Measurements from ENCODE around the gene GPAT3.
"Not testable (repeated sequence)": the region's sequence is repeated elsewhere in the genome, so short reads cannot be mapped to it uniquely, and the experiment has no call there.

The GPAT3 gene

GRCh38 chr4:83622127-83622526 is 86.2 kb downstream of the GPAT3 start:
- H2BK15ac ChIP-seq (ENCODE audit: low read length); DNase-seq (ENCODE audit: low spot score); H3K9ac ChIP-seq (ENCODE audit: low read depth, low read length, poor library complexity); H3K23ac ChIP-seq (ENCODE audit: low read depth, low read length, poor library complexity); H2BK120ac ChIP-seq (ENCODE audit: low read depth, low read length); H3K27me3 ChIP-seq (ENCODE audit: control insufficient read depth in 3 of 3, insufficient read depth in 3 of 3, low read depth in 1 of 3, low read length in 3 of 3); H2BK5ac ChIP-seq (ENCODE audit: low read length); H3K4ac ChIP-seq (ENCODE audit: low read length); H3K4me2 ChIP-seq (ENCODE audit: insufficient read depth, low read length, poor library complexity, severe bottlenecking); H4K91ac ChIP-seq (ENCODE audit: low read depth, low read length, poor library complexity); H2AK5ac ChIP-seq (ENCODE audit: low read depth, low read length); H3K79me1 ChIP-seq (ENCODE audit: low read depth, low read length); H3K18ac ChIP-seq (ENCODE audit: low read length); H2BK12ac ChIP-seq (ENCODE audit: low read length); H3K14ac ChIP-seq (ENCODE audit: low read length); H3K36me3 ChIP-seq (replicated peaks in 1 of 2; ENCODE audit: control insufficient read depth in 2 of 2, insufficient read depth in 2 of 2, low read length in 2 of 2); H4K8ac ChIP-seq (ENCODE audit: low read depth, low read length); H3K27ac ChIP-seq (replicated peaks; ENCODE audit: low read length); H2AFZ ChIP-seq (ENCODE audit: low read length); H3K9me3 ChIP-seq (replicated peaks in 1 of 2; ENCODE audit: control insufficient read depth in 2 of 2, insufficient read depth in 1 of 2, low read depth in 1 of 2, low read length in 2 of 2); H3K4me3 ChIP-seq (ENCODE audit: low read length in 2 of 2): not testable (repeated sequence)
- H3K4me1 ChIP-seq (ENCODE audit: control insufficient read depth in 2 of 2, insufficient read depth in 1 of 2, low read depth in 1 of 2, low read length in 2 of 2), result peaks cover 4 to 10% of the 10 kb centered on the region in 2 donors
- no CpG with 5 or more reads among the region's 1 CpG for WGBS, 2 donors (ENCODE audit: extremely low coverage in 2 of 2, insufficient read length in 2 of 2, insufficient replicate concordance in 1 of 2)

GRCh38 chr4:83625821-83626220 is 89.9 kb downstream of the GPAT3 start:
- no peak overlapping the region for H2AFZ ChIP-seq (ENCODE audit: low read length)
- no CpG with 5 or more reads among the region's 1 CpG for WGBS, 2 donors (ENCODE audit: extremely low coverage in 2 of 2, insufficient read length in 2 of 2, insufficient replicate concordance in 1 of 2)
- peaks cover 0 to 10% (median 0%) of the 10 kb centered on the region in 3 experiments for H3K27me3 ChIP-seq (ENCODE audit: control insufficient read depth in 3 of 3, insufficient read depth in 3 of 3, low read depth in 1 of 3, low read length in 3 of 3)
- no peak overlapping the region for H4K91ac ChIP-seq (ENCODE audit: low read depth, low read length, poor library complexity)
- no peak overlapping the region for H3K27ac ChIP-seq (replicated peaks; ENCODE audit: low read length)
- DNase-seq (ENCODE audit: low spot score), result no peak
- no peak overlapping the region for H3K4ac ChIP-seq (ENCODE audit: low read length)
- H4K8ac ChIP-seq (ENCODE audit: low read depth, low read length), result no peak overlapping the region
- H3K4me3 ChIP-seq (ENCODE audit: low read length in 2 of 2), result no peak overlapping the region
- H3K9ac ChIP-seq (ENCODE audit: low read depth, low read length, poor library complexity), result no peak overlapping the region
- peaks cover 2 to 4% of the 10 kb centered on the region in 2 donors for H3K4me1 ChIP-seq (ENCODE audit: control insufficient read depth in 2 of 2, insufficient read depth in 1 of 2, low read depth in 1 of 2, low read length in 2 of 2)
- H3K79me1 ChIP-seq (ENCODE audit: low read depth, low read length), result no peaks in the 10 kb centered on the region
- H3K14ac ChIP-seq (ENCODE audit: low read length), result no peak overlapping the region
- no peaks in the 10 kb centered on the region for H3K36me3 ChIP-seq (replicated peaks in 1 of 2; ENCODE audit: control insufficient read depth in 2 of 2, insufficient read depth in 2 of 2, low read length in 2 of 2)
- no peak overlapping the region for H2BK15ac ChIP-seq (ENCODE audit: low read length)
- H3K18ac ChIP-seq (ENCODE audit: low read length), result no peak overlapping the region
- no peak overlapping the region for H2AK5ac ChIP-seq (ENCODE audit: low read depth, low read length)
- H2BK5ac ChIP-seq (ENCODE audit: low read length), result no peak overlapping the region
- no peak overlapping the region for H3K23ac ChIP-seq (ENCODE audit: low read depth, low read length, poor library complexity)
- no peak overlapping the region for H2BK120ac ChIP-seq (ENCODE audit: low read depth, low read length)
- peaks cover 0 to 8% of the 10 kb centered on the region in 2 donors for H3K9me3 ChIP-seq (replicated peaks in 1 of 2; ENCODE audit: control insufficient read depth in 2 of 2, insufficient read depth in 1 of 2, low read depth in 1 of 2, low read length in 2 of 2)
- no peak overlapping the region for H2BK12ac ChIP-seq (ENCODE audit: low read length)
- H3K4me2 ChIP-seq (ENCODE audit: insufficient read depth, low read length, poor library complexity, severe bottlenecking), result no peak overlapping the region

GRCh38 chr4:83626245-83626836 is 90.4 kb downstream of the GPAT3 start:
- WGBS, 2 donors (ENCODE audit: extremely low coverage in 2 of 2, insufficient read length in 2 of 2, insufficient replicate concordance in 1 of 2), result no CpG with 5 or more reads among the region's 11 CpGs
- Histone ChIP-seq H4K8ac (ENCODE audit: low read depth, low read length) (no peak overlapping the region), H3K4me1 (ENCODE audit: control insufficient read depth in 2 of 2, insufficient read depth in 1 of 2, low read depth in 1 of 2, low read length in 2 of 2) (peaks cover 2 to 4% of the 10 kb centered on the region in 2 donors), H3K18ac (ENCODE audit: low read length) (no peak overlapping the region), H2BK15ac (ENCODE audit: low read length) (no peak overlapping the region), H4K91ac (ENCODE audit: low read depth, low read length, poor library complexity) (no peak overlapping the region), H3K4me3 (ENCODE audit: low read length in 2 of 2) (no peak overlapping the region), H2BK12ac (ENCODE audit: low read length) (no peak overlapping the region), H3K23ac (ENCODE audit: low read depth, low read length, poor library complexity) (no peak overlapping the region), H3K14ac (ENCODE audit: low read length) (no peak overlapping the region), H3K4ac (ENCODE audit: low read length) (no peak overlapping the region), H3K79me1 (ENCODE audit: low read depth, low read length) (no peaks in the 10 kb centered on the region), H2BK120ac (ENCODE audit: low read depth, low read length) (no peak overlapping the region), H3K27me3 (ENCODE audit: control insufficient read depth in 3 of 3, insufficient read depth in 3 of 3, low read depth in 1 of 3, low read length in 3 of 3) (peaks cover 0 to 15% (median 0%) of the 10 kb centered on the region in 3 experiments), H3K9ac (ENCODE audit: low read depth, low read length, poor library complexity) (no peak overlapping the region), H2BK5ac (ENCODE audit: low read length) (no peak overlapping the region), H3K36me3 (replicated peaks in 1 of 2; ENCODE audit: control insufficient read depth in 2 of 2, insufficient read depth in 2 of 2, low read length in 2 of 2) (no peaks in the 10 kb centered on the region), H3K4me2 (ENCODE audit: insufficient read depth, low read length, poor library complexity, severe bottlenecking) (no peak overlapping the region), H3K9me3 (replicated peaks in 1 of 2; ENCODE audit: control insufficient read depth in 2 of 2, insufficient read depth in 1 of 2, low read depth in 1 of 2, low read length in 2 of 2) (peaks cover 0 to 4% of the 10 kb centered on the region in 2 donors), H2AFZ (ENCODE audit: low read length) (no peak overlapping the region), H2AK5ac (ENCODE audit: low read depth, low read length) (no peak overlapping the region), H3K27ac (replicated peaks; ENCODE audit: low read length) (no peak overlapping the region)
- DNase-seq (ENCODE audit: low spot score), result no peak

- no CpG with 5 or more reads among the region's 6 CpGs for WGBS, 2 donors (ENCODE audit: extremely low coverage in 2 of 2, insufficient read length in 2 of 2, insufficient replicate concordance in 1 of 2)
- H4K91ac ChIP-seq (ENCODE audit: low read depth, low read length, poor library complexity), result no peak overlapping the region
- DNase-seq (ENCODE audit: low spot score), result no peak
These were observed 94.2 kb downstream of the GPAT3 start for GRCh38 chr4:83629945-83630721.

More at GRCh38 chr4:83629945-83630721, 94.2 kb downstream of the GPAT3 start:
- no peak overlapping the region for H3K4me3 ChIP-seq (ENCODE audit: low read length in 2 of 2)
- no peak overlapping the region for H2AK5ac ChIP-seq (ENCODE audit: low read depth, low read length)
- H3K27ac ChIP-seq (replicated peaks; ENCODE audit: low read length), result no peak overlapping the region
- H4K8ac ChIP-seq (ENCODE audit: low read depth, low read length), result no peak overlapping the region
- no peak overlapping the region for H3K4me2 ChIP-seq (ENCODE audit: insufficient read depth, low read length, poor library complexity, severe bottlenecking)
- peaks cover 0 to 16% (median 0%) of the 10 kb centered on the region in 3 experiments for H3K27me3 ChIP-seq (ENCODE audit: control insufficient read depth in 3 of 3, insufficient read depth in 3 of 3, low read depth in 1 of 3, low read length in 3 of 3)
- no peaks in the 10 kb centered on the region for H3K36me3 ChIP-seq (replicated peaks in 1 of 2; ENCODE audit: control insufficient read depth in 2 of 2, insufficient read depth in 2 of 2, low read length in 2 of 2)
- H2BK15ac ChIP-seq (ENCODE audit: low read length), result no peak overlapping the region
- no peak overlapping the region for H2BK120ac ChIP-seq (ENCODE audit: low read depth, low read length)
- no peak overlapping the region for H3K18ac ChIP-seq (ENCODE audit: low read length)
- no peak overlapping the region for H2BK5ac ChIP-seq (ENCODE audit: low read length)
- no peaks in the 10 kb centered on the region for H3K79me1 ChIP-seq (ENCODE audit: low read depth, low read length)
- no peak overlapping the region for H2AFZ ChIP-seq (ENCODE audit: low read length)
- H3K4me1 ChIP-seq (ENCODE audit: control insufficient read depth in 2 of 2, insufficient read depth in 1 of 2, low read depth in 1 of 2, low read length in 2 of 2), result peaks cover 2 to 4% of the 10 kb centered on the region in 2 donors
- H3K23ac ChIP-seq (ENCODE audit: low read depth, low read length, poor library complexity), result no peak overlapping the region
- no peak overlapping the region for H3K4ac ChIP-seq (ENCODE audit: low read length)
- no peak overlapping the region for H3K14ac ChIP-seq (ENCODE audit: low read length)
- H2BK12ac ChIP-seq (ENCODE audit: low read length), result no peak overlapping the region
- H3K9me3 ChIP-seq (replicated peaks in 1 of 2; ENCODE audit: control insufficient read depth in 2 of 2, insufficient read depth in 1 of 2, low read depth in 1 of 2, low read length in 2 of 2), result no peaks in the 10 kb centered on the region
- no peak overlapping the region for H3K9ac ChIP-seq (ENCODE audit: low read depth, low read length, poor library complexity)
